NCI-H128 (cell line): ENCODE results near the gene PLK3.
"Not testable (repeated sequence)": the region's sequence is repeated elsewhere in the genome, so short reads cannot be mapped to it uniquely, and the experiment has no call there.

Source experiments
- DNase-seq: peaks from one replicate; lab custom pipeline; 2025; ENCODE audit not compliant: unreplicated experiment; lab: John Stamatoyannopoulos, UW

PLK3 gene

DNA sequence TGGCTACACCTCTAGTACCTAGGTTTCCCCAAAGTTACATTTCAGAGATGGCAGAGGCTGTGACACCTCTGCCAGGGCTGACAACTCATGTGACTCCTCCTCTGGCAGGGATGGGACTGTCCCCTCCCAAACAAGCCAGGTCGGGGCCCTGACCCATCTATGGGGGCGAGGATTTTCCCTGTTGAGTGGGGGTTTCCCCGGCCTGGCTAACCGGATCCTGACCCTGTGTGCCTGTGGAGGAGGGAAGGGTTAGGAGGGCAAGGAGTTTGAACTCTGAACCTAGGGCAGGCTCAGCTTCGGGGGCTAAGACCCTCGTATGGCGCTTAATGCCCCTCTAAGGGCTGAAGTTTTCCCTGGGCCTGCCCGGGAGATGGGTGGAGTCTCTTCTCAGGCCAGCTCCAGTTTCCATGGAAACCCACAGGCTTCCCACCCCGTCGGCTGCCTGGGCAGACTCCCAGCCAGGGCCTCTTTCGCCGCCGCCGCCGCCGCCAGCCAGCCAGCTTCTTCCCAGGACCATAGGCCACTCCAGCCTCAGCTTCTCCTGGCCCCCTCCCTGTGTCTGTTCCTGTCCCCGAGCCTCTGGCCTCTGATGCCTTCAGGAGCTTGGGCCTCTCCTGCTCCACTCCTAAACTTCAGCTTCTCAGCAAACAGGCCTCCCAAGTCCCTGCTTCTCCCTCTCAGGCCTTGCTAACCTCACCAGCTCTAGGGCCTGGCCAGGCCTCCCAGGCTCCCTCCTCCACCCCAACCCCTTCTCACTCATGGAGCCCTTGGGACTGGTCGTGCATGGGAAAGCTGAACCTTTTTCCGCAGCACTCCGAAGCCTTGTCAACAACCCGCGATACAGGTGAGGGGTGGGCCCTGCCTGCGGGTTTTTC lies 8.1 kb downstream of the PLK3 start, which contains the start of gene BTBD19:
Gene BTBD19 (plus strand): TSS at position 461 of the 875 bp plus-strand sequence. CDS start 298 bp downstream, at position 759.
- DNase-seq, result no peak

DNA sequence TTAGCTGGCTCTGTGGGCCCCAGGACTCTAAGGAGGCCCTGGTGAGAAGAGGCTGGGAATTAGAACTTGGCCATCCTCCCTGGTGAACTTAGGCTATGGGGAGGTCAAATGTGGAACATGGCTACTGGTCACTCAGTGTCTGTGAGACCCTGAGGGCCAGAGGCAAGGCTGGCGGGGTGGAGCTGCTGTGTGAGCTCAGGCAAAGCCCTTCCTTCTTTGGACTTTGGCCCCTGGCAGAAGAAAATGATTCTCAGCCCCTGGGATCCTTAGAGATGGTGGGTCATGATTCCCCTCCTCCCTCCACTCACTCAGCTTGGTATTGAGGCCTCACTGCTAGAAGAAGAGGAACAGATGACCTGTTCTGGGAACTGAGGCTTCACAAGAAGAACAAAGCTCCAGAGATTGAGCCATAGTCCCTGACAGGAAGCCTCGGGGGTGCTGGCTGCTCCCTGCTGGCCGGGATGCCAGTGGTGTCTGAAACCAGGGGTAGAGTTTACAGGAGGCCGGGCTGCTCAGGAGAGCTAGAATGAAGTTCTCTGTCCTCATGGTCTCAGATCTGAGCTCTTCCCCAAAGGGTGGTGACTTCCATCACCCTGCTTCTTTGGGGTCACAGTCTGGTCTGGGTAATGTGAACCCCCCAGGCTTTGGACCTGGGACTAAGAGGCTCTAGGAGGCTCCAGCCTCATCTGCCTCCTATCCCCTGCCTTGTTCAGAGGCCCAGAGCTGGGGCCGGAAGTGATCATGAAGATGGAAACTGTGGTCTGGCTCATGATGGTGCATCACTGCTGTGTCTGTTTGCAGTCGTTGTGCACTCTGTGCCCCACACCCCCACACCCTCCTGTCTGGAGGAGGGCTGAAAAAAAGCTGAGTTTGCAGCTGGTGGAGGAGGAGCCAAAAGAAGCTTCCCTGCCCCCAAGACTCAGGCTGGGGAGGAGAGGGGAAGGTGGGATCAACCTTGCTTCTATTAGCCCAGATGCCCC lies 9.1 kb downstream of the PLK3 start:
- DNase-seq, result no peak

DNA sequence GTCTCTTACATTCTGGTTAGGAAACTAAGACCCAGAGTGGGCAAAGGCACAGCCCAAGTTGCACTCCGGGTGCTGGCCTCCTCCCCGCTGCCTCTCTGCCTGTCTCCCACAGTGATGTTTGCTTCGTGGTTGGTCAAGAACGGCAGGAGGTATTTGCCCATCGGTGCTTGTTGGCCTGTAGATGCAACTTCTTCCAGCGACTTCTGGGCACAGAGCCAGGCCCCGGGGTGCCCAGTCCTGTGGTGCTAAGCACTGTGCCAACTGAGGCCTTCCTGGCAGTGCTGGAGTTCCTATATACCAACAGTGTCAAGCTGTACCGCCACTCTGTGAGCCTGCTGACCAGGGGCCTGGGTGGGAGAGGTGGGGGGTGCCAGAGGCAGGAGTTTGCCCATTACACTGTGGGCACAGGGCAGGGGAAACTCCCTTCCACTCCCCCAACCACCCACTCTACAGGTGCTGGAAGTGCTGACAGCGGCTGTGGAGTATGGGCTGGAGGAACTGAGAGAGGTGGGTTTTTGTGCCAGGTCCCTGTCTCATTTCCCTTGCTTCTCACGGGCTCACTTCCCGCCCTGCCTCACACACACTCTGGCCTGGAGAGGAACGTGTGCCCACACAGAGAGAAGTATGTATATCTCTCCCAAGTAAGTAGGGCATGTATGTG lies 10.1 kb downstream of the PLK3 start:
- no peak for DNase-seq

DNA sequence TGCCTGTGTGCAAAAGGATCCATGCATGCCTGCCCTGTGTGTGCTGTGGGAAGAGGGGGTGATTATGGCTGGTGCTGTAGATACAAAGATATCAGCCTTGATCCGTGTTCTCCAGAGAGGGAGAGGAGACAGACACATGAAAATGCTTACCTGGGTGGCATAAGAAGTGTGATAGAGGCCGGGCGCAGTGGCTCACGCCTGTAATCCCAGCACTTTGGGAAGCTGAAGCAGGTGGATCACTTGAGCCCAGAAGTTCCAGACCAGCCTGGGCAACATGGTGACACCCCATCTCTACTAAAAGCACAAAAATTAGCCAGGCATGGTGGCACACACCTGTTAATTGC lies 10.6 kb downstream of the PLK3 start:
- not testable (repeated sequence) for DNase-seq

DNA sequence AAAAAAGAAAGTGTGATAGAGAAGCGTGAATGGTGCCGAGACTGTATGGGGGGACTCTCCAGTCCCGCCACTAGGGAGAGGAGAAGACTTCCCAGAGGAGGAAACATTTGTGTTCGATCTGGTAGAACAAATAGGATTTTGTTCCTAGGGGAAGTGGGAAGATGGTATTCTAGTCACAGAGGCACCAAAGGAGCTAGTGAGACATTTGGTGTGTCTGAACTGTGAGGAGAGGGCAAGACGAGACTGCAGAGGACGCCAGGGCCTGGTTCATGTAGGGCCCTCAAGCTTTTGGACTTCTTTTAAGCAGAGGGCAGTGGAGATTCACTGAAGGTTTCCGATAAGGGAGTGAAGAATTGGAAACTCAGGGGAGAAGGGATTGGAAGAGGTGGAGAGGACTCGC lies 11.1 kb downstream of the PLK3 start:
- no peak for DNase-seq

DNA sequence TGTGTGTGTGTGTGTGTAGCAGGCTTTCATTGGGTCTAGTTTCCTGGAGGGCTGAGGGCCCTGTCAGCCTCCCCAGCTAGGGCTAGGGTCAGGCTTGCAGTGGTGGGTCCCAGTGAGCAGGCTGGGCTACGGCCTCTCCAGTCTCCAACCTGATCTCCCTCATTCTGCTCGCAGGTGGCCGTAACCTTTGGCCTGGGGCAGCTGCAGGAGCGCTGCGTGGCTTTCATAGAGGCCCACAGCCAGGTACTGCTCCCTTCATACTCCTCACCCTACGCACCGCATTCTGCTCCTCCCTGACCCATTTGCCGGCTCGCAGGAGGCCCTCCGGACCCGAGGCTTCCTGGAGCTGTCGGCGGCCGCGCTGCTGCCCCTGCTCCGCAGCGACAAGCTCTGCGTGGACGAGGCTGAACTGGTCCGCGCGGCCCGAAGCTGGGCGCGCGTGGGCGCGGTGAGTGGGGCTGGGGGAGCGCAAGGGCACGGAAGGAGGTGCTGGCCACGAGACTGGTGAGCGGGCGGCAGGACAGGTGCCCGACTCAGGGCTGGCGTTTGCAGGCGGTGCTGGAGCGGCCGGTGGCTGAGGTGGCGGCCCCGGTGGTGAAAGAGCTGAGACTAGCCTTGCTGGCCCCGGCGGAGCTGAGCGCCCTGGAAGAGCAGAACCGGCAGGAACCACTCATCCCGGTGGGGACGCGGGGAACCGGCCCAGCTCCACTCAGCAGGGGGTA lies 12.8 kb downstream of the PLK3 start:
- no peak for DNase-seq

DNA sequence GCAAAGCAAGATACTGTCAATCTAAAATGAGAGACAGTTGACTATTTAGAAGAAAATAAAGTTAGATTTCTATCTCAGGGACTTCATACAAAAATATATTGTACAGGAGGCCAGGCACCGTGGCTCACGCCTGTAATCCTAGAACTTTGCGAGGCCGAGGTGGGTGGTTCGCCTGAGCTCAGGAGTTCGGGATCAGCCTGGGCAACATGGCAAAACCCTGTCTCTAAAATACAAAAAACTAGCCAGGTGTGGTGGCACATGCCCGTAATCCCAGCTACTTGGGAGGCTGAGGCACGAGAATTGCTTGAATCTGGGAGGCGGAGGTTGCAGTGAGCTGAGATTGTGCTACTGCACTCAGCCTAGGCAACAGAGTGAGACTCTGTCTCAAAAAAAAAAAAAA lies 15.7 kb downstream of the PLK3 start:
- not testable (repeated sequence) for DNase-seq

DNA sequence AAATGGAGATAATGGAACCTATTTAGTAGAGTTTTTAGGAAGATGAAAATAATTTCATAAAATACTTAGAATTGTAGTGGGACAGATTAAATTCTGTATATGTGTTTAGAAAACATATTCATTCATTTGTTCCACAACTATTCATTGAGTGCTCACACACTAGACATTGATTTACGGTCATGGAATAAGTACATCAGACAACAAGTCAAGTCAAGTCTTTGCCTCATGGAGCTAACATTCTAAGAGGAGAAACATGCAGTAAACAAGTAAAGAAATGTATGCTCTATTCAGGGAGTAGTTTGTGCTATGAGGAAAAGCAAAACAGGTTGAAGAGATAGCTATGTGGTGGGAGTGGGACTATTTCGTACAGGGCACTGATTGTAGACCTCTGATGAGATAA lies 17.1 kb downstream of the PLK3 start:
- no peak for DNase-seq

DNA sequence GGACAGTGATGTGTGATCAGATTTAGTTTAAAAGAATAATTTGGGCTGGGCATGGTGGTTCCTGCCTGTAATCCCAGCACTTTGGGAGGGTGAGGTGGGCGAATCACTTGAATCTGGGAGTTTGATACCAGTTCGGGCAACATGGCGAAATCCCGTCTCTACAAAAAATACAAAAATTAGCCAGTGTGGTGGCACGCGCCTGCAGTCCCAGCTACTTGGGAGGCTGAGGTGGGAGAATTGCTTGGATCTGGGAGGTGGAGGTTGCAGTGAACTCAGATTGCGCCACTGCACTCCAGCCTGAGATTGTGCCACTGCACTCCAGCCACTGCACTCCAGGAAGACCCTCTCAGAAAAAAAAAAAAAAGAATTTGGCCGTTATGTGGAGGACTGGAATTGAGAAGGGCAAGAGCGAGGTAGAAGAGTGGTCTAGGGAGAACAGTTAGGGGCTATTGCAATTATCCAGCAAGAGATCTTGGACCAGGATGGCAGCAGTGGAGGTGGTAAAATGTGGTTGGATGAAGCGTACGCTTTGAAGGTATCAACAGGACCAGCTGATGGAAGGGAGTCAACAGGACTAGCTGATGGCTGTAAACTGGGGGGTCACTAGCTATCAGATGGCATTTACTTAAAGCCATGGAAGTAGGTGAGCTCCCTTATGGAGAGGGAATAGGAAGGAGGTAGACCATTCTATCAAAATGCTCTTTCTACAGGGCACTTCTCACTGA lies 17.8 kb downstream of the PLK3 start:
- no peak for DNase-seq

DNA sequence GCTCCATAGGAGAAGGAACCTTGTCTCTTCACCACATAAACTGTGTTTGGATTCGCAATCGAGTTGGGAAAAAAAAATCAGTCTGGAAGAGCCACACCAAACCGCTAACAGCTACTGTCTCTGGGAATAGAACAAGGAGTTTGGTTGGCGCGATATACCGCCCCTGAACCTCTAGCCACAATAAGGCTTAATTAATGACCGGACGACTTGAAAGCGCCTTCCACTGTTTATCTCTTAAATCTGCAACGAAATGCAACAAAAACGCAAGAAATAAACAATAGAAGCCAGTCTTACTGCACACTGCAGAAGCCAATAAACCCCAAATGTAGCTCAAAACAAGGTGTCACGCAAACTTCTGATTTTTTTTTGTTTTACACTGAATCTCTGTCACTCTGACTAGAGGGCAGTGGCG lies 19.0 kb downstream of the PLK3 start:
- DNase-seq, result no peak

DNA sequence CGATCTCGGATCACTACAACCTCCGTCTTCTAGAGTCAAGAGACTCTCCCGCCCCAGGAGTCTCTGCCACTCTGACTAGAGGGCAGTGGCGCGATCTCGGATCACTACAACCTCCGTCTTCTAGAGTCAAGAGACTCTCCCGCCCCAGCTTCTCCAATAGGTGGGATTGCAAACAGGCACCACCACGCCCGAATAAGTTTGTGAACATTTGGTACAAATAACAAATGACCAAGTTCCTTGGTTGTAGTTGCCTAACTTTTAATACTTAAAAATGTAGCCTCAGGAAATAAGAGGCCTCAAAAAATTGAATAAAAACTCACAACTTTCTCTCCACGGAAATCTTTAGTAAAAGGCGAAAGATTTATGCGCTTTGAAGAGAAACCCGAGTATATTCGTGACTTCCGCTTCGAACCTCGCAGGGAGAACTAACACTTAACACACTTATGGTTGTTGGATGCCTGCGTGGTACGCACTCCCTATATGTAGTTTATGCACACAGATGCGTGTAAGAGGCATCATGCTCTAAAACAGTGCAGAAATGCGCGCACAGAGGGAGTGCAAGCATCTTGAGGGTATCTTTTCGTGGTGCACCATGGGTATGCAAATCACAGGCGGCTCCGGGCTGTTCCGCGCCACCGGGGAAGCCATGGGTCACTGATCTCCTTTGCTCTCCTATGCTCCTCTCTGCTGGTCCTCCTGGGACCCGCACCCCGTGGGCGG lies 19.6 kb downstream of the PLK3 start:
- no peak for DNase-seq

DNA sequence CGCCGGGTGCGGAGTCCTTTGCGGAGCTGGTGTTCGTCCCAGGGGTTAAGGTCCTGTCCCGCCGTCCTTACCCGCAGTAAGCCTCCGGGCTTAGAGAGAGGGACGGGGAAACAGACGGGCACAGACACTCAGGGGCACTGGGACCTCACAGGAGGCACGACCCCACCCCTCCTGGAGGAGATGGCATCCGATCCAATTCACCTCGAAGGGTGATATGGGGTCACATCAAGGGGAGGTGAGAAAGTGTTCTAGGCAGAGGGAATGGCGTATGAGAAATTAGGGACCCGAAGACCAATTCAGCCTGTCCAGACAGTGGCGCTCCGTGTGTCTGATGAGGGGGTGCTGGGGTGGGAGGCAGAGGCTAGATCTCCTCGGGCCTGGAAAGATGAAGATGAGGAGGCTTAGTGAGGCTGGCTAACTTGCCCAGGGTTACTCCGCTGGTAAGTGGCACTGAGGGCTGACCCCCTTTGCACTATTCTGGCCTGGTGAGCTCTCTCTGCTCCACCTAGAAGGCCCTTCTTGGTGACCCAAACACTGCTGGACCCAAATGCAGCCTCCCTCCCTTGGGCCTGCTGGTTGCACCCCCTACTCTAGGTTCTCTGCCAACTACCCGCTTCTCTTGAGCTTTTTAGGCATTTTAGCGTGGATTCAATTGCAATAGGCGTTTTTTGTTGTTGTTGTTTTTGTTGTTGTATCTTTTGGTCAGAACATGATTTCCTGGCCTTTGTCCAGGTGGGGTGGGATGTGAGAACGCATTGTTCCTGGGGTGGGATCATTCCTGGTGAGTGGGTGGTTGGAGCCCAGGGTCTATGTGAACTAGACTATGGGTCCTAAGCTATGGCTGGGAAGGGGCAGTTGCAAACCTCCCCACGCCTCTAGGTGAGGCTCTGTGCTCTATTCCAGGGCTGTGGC lies 20.4 kb downstream of the PLK3 start:
- DNase-seq, result no peak

DNA sequence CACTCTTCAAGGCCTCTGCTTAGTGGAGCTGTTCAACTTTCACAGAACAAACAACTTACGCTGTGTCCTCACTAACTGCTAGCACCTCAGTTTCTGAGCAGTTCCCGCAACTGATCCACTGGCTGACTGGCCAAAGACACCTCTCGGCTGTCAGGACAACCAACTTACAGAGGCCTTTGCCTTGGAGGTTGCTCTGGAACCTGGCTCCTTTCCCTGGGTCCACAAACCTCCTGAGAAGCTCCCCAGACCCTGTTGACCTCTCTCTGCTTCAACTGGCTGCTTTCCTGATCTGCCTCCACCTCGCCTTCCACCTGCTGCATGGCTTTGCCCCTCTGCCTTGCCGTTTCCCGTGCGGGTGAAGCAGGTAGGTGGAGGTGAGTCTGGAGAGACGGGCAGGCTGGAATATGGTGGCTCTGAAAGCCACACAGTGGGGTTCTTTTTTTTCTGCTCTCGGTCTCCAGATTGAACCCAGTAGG lies 21.1 kb downstream of the PLK3 start:
- DNase-seq, result no peak

DNA sequence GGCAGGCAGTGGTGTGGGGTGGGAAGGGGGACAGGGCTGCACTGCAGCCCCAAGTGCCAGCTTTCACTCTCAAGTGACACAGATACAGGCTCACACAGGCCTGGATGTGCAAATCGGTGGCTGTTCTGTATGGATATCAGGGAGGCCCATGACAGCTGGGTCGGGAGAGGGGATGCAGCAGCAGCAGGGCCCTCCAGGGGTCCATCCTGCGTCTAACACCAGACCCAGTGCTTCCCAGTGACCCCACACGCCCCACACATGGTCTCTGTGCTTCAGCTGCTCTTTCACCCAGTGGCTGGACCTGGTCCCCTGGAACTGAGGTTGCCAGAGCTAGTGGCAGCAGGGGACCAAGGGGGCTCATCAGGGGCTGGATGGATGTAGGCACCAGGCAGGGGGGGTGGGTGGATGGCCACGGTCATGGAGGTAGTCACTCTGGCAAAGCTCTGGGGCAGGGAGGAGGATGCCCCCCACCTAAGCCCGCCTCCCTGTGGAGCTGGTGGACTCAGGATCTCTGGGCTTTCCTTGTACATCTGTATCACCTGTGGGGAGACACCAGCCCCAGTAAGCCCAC lies 22.0 kb downstream of the PLK3 start:
- no peak for DNase-seq

DNA sequence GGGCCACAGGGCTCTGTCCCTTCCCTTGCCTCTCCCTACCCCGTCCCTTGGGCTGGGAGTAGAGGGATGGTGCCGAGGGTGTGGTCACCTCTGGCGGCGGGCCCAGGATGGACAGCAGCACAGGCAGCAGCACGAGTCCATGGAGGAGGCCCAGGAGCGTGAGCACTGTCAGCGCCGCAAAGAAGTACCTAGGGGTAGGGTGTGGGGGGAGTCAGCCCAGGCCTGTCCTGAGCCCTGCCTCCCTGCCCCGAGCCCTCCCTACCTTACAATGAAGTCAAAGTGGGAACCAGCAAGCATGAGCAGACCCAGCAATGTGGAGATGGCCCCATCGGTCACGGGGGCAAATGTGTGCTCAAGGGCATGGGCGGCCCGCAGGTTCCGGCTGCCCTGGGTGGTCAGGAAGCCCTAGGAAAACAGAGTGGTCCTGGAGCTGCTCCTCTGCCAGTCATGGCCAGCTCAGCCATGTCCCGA lies 22.8 kb downstream of the PLK3 start:
- DNase-seq, result no peak

DNA sequence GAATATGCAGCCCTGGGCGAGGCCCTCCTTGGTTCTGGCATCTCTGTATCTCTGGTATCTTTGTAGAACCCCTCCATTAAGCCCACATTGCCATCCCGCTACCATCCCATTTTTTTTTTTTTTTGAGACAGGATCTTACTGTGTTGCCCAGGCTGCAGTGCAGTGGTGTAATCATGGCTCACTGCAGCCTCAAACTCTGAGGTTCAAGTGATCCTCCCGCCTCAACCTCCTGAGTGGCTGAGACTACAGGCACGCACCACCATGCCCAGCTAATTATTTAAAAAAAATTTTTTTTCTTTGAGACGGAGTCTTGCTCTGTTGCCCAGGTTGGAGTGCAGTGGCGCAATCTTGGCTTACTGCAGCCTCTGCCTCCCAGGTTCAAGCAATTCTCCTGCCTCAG lies 24.2 kb downstream of the PLK3 start:
- not testable (repeated sequence) for DNase-seq

DNA sequence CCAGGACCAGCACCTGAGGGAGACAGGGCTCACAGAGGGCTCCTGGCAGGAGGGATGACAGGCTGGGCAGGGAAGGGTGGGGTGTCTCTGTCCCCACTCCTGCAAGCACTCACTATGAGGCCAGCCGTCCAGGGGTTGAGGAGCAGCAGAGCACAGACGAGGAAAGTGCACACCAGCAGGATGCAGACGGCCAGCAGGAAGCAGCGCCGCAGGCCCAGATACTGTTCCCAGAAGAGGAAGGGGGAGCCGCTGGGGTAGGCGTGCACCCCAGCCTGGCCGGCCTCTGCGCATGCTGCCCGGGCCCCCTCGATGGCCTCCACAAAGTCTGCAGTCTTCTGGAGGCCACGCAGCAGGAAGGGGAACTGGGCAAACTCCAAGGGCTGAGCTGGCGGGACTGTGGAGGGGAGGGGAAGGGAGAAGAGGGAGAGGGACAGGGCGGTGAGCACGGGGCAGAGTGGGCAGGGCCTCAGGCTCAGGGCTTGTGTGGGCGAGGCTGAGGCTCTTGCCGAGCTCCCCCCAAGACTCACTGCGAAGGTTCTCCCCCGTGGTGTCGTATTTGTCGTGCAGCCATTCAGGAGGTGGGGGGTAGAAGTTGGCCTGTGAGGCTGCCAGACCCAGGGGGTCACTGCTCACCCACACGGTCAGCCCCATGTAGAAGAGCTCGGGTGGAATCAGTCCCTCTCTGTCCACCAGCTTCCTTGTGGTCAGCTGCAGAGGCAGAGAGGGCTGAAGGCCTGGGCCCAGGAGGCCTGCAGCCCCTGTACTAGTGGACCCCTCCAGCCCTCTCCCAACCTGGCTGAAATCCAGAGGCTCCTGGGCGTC lies 26.4 kb downstream of the PLK3 start:
- no peak for DNase-seq
